Measurements from ENCODE around the gene TASOR2.

- TF ChIP-seq, protein P1, sequence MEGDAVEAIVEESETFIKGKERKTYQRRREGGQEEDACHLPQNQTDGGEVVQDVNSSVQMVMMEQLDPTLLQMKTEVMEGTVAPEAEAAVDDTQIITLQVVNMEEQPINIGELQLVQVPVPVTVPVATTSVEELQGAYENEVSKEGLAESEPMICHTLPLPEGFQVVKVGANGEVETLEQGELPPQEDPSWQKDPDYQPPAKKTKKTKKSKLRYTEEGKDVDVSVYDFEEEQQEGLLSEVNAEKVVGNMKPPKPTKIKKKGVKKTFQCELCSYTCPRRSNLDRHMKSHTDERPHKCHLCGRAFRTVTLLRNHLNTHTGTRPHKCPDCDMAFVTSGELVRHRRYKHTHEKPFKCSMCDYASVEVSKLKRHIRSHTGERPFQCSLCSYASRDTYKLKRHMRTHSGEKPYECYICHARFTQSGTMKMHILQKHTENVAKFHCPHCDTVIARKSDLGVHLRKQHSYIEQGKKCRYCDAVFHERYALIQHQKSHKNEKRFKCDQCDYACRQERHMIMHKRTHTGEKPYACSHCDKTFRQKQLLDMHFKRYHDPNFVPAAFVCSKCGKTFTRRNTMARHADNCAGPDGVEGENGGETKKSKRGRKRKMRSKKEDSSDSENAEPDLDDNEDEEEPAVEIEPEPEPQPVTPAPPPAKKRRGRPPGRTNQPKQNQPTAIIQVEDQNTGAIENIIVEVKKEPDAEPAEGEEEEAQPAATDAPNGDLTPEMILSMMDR (conservative IDR thresholded peaks at IDR 0.05; ENCODE audit: low read depth, low read length): no peak
- TF ChIP-seq RCOR1 (IDR thresholded peaks at IDR 0.05; ENCODE audit: insufficient replicate concordance, low read length) (no peak), POLR2A (IDR thresholded peaks at IDR 0.05; ENCODE audit: low read depth, low read length) (no peak), RFX5 (IDR thresholded peaks at IDR 0.05; ENCODE audit: low read depth, low read length) (no peak), FOS (IDR thresholded peaks at IDR 0.05; ENCODE audit: low read depth, low read length) (no peak), CHD1 (IDR thresholded peaks at IDR 0.05; ENCODE audit: low read depth, low read length) (no peak)
Measured at GRCh38 chr10:5730766-5731165, 46.1 kb downstream of the TASOR2 start.
